ENCODE results near the gene BBS12. TPM values are rescaled to one million over a fixed set of nuclear protein-coding genes. Genes with fewer than 3 reads are reported as not detected.

Gene BBS12
- total and polyA plus RNA-seq, 11 donors = 1.1 to 11.9 (median 6.8) TPM

- Histone ChIP-seq H3K27ac (no peak overlapping the region), H3K9me3 (no peaks in the 10 kb centered on the region), H3K27me3 (no peaks in the 10 kb centered on the region), H3K36me3 (no peaks in the 10 kb centered on the region), H3K4me1 (peaks cover 0 to 24% (median 6%) of the 10 kb centered on the region in 12 donors), H3K4me3 (no peak overlapping the region)
- no peak for TF ChIP-seq CTCF (IDR thresholded peaks at IDR 0.05)
- no peak for TF ChIP-seq POLR2A (IDR thresholded peaks at IDR 0.05)
- peak in 1 of 4 donors; percentile 50 for ATAC-seq
- intact Hi-C loops (cut with DNase I) = loop anchor here in 2 of 10 donors (10.0 kb wide), 1 partner anchor 59 kb away; the partner anchor contains the start of gene FGF2 (in 2 of the 2)
- 93 to 96% (median 95%) methylated on average over 7 of the region's 7 CpGs for WGBS, 4 donors
- DNase-seq = no peak
These were observed 33.3 kb downstream of the BBS12 start for GRCh38 chr4:122765692-122766352.

GRCh38 chr4:122766353-122766705 lies 33.8 kb downstream of the BBS12 start:
- no peak for TF ChIP-seq POLR2A (IDR thresholded peaks at IDR 0.05)
- no peak for TF ChIP-seq CTCF (IDR thresholded peaks at IDR 0.05)
- intact Hi-C loops (cut with DNase I) = loop anchor here in 2 of 10 donors (10.0 kb wide), 1 partner anchor 58 kb away; the partner anchor contains the start of gene FGF2 (in 2 of the 2)
- ATAC-seq (no peak), DNase-seq (no peak)
- 96 to 98% (median 97%) methylated on average over 3 of the region's 3 CpGs for WGBS, 4 donors
- Histone ChIP-seq H3K4me1 (peaks cover 0 to 24% (median 6%) of the 10 kb centered on the region in 12 donors), H3K27me3 (no peaks in the 10 kb centered on the region), H3K36me3 (no peaks in the 10 kb centered on the region), H3K4me3 (no peak overlapping the region), H3K27ac (no peak overlapping the region), H3K9me3 (no peaks in the 10 kb centered on the region)

GRCh38 chr4:122766950-122767349 lies 34.4 kb downstream of the BBS12 start:
- ATAC-seq (no peak), DNase-seq (no peak)
- H3K4me1 ChIP-seq = peaks cover 0 to 24% (median 5%) of the 10 kb centered on the region in 12 donors
- no peak overlapping the region for H3K4me3 ChIP-seq
- 44 to 53% (median 50%) methylated on average over 2 of the region's 2 CpGs for WGBS, 4 donors
- no peak overlapping the region for H3K27ac ChIP-seq
- no peaks in the 10 kb centered on the region for H3K36me3 ChIP-seq
- H3K27me3 ChIP-seq = no peaks in the 10 kb centered on the region
- intact Hi-C loops (cut with DNase I) = loop anchor here in 2 of 10 donors (10.0 kb wide), 1 partner anchor 58 kb away; the partner anchor contains the start of gene FGF2 (in 2 of the 2)
- no peaks in the 10 kb centered on the region for H3K9me3 ChIP-seq
- no peak for TF ChIP-seq POLR2A (IDR thresholded peaks at IDR 0.05)
- TF ChIP-seq CTCF (IDR thresholded peaks at IDR 0.05) = no peak

GRCh38 chr4:122771724-122772123 lies 39.2 kb downstream of the BBS12 start:
- H3K4me1 ChIP-seq = no peaks in the 10 kb centered on the region
- 40 to 52% (median 42%) methylated on average over 1 of the region's 1 CpG for WGBS, 4 donors
- DNase-seq = no peak
- no peaks in the 10 kb centered on the region for H3K36me3 ChIP-seq
- intact Hi-C loops (cut with DNase I) = no loop called here
- no peak for TF ChIP-seq CTCF (IDR thresholded peaks at IDR 0.05)
- no peak for TF ChIP-seq POLR2A (IDR thresholded peaks at IDR 0.05)
- no peak overlapping the region for H3K27ac ChIP-seq
- peak in 1 of 4 donors; percentile 67 for ATAC-seq
- H3K9me3 ChIP-seq = no peaks in the 10 kb centered on the region
- H3K27me3 ChIP-seq = no peaks in the 10 kb centered on the region
- H3K4me3 ChIP-seq = no peak overlapping the region

Data from heart left ventricle (tissue), 16 donors.